Brain pericyte (primary cell): ENCODE data around the gene RRP8.
A peak's percentile ranks its signal among the peaks of the same experiment; 100 is the strongest.

Source experiments
- DNase-seq: peaks from one replicate; pipeline ENCODE4 v3.0.0-alpha.2; 2012; ENCODE audit warnings: low read depth, low spot score

Gene RRP8

DNA sequence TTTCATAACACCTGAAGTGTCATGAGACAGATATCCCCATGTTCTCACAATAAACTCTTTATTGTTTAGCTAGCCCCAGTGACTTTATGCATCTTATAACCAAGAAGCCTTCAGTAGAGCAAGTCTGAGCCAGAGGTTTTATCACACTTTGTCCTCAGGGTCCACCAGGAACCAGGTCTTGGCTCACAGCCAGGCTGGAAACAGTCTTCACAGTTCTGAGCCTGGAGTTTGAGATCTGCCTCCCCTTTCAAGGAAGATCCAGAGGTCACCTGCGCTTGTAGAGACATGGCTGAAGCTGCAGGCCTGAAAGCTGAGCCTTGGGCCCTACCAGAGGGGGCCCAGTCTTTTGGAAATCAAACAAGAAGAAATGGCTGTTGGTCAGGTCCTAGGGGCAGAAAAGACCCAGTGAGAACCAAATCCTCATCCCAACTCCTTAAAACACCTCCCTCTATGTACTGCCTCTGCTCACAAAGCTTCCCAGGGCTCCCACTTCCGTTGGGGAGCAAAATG is 3.5 kb downstream of the RRP8 start:
- DNase-seq: no peak

DNA sequence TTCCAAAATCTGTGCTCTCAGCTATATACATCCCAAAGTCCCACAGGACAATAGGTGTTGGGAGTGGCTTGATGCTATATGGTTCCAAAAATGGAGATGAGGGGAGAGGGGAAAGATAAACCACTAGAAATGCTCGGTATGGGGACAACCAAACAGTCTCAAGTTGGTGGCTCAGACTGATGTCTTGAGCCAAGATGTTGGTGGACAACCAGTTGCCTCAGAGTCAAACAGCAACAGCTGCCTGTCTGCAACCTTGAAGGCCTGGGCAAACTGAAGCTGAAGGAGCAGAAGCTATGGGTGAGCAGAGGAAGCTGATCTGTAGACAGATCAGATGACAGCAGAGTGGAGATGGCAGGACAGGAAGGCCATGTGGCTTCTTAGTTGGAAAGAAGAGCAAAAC is 4.0 kb downstream of the RRP8 start:
- no peak for DNase-seq

GRCh38 chr11:6598555-6598954 is 4.9 kb downstream of the RRP8 start:
- no peak for DNase-seq

DNA sequence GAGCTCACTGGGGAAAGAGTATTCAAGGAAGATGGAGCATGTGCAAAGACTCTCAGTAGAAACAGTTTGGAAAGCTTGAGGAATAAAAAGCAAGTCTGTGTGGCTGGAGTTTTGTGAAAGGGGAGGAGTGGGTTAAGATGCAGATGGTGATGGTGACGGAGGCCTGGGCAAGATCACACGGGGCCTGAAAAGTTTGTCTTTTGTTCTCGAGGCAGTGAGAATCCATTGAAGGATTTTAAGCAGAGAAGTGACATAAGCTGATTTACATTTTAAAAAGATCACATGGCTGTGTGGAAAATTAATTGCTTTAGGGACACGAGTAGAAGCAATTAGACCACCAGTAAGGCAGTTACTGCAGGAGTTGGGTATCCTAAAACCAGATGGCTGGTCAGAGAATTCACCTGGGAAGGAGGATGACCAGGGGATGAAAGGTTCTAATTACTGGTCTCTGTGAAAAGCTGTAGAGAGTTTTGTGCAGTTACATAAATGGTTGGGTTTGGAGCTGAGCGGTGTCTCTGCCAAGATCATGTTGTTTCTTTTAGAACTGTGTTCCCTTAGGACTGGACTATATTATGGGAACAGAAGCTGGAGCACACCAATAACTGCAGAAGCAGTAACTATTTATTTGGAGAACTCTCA is 7.1 kb downstream of the RRP8 start:
- no peak for DNase-seq

DNA sequence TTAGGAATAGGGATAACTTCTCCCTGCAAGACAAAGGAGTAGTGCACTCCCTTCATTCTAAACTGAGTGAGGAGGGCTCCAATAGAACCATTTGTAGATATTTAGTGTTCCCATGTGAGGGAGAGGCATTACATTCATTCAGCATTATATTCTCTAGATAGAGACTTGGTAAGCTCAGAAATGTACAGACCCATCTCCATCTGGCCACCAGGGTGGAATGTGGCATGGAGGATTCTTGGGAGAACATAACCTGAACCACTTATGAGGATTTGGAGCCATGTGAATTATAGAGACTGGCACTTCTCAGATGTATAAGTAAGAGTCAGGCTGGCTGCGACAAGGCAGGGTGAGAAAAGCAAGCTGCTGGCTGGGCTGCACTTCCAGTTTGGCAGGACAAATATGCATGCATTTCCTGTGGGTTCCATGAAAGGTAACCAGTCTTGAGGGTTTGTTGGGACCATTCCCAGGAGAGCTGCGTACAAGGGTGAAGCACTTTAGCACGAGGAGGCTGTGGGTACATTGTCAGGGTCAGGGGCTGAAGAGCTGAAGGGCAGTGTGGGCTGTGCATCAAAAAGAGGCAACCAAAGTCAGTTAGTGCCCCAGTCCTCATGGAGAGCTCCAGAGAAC is 9.2 kb downstream of the RRP8 start:
- DNase-seq: no peak

- DNase-seq: no peak
Measured at GRCh38 chr11:6588018-6588417, 15.4 kb downstream of the RRP8 start.

GRCh38 chr11:6587360-6587953 is 16.0 kb downstream of the RRP8 start:
- no peak for DNase-seq

DNA sequence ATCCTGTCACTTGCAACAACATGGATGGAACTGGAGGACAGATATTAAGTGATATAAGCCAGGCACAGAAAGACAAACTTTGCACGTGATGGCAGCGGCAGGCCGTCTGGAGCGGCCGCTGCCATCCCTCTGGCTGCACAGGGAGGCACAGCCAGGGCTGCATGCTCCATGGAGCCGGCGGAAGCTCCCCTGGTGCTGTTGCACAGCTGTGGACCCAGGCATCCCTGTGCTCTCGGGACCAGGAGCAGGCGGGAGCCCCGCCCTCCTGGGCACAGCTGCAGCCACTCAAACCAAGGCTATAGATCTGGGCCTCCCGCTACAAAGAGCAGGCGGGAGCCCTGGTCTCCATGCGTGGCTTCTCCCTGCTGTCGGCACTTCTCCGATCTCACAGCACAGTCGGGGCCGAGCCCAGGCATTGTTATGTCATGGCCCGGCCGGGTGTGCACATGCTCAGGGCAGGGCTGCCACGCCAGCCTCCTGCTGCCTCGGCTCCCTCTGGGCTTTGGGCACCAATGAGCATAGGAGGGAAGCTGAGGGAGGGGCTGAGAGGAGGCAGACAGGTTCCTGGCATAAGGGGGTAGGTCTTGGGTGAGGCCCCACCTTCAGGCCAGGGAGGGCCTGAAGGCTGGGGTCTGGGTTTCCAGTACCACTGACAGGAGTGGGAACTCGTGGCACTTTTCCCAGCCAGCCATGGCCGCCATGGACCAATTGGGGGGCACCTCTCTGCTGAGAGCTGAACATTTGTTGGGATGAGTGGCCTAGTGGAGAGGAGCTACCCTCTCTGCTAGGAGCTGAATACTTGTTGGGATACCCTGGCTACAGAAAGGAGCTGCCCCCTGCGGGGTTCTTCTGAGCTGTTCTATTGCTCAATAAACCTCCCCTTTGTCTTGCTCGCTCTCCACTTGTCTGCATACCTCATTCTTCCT is 16.7 kb downstream of the RRP8 start:
- no peak for DNase-seq

GRCh38 chr11:6584528-6584927 is 18.9 kb downstream of the RRP8 start:
- no peak for DNase-seq

GRCh38 chr11:6583584-6583983 is 19.8 kb downstream of the RRP8 start:
- DNase-seq: no peak

GRCh38 chr11:6579681-6580080 is 23.7 kb downstream of the RRP8 start:
- DNase-seq: no peak

GRCh38 chr11:6578134-6578533 is 25.3 kb downstream of the RRP8 start:
- no peak for DNase-seq

DNA sequence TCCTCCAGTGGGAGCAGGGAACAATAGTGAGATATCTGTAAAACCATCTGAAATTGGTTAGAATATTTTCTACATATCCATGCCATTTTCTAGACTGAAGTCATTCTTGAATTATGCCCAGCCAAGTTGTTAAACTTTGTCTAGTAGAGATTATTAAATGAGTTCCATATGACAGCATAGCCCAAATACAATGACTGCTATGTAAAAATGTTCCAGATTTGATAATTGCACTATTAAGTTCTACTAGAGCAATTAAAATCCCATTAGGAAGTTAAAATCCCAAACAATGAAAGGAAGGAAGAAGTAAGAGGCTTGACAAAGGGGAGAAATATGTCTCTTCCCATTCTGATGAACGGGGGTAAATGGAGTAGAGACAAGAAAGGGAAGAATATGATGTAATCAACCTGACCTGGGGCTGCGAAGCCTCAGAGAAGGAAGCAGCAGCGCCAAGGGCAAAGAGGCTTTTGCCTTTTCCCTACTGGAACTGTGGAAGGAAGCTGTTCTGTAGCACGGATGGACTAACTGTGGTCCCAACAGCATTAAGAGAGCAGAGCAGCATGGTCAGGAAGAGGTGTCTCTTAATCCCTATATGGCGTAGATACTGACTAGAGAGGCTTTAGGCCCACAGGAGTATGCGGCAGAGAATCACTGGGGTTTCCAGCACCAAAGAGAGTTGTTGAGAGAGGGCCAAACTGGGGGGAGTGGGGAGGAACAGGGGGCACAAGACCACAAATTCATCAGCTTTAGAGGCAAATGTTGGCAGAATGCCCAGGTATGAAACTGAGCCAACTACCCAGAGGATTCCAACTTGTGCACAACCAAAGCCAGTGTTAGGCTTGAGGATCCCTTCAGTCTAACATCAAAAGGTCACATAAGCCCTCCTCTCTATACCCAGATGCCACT is 26.7 kb downstream of the RRP8 start:
- DNase-seq: peak; percentile 41

DNA sequence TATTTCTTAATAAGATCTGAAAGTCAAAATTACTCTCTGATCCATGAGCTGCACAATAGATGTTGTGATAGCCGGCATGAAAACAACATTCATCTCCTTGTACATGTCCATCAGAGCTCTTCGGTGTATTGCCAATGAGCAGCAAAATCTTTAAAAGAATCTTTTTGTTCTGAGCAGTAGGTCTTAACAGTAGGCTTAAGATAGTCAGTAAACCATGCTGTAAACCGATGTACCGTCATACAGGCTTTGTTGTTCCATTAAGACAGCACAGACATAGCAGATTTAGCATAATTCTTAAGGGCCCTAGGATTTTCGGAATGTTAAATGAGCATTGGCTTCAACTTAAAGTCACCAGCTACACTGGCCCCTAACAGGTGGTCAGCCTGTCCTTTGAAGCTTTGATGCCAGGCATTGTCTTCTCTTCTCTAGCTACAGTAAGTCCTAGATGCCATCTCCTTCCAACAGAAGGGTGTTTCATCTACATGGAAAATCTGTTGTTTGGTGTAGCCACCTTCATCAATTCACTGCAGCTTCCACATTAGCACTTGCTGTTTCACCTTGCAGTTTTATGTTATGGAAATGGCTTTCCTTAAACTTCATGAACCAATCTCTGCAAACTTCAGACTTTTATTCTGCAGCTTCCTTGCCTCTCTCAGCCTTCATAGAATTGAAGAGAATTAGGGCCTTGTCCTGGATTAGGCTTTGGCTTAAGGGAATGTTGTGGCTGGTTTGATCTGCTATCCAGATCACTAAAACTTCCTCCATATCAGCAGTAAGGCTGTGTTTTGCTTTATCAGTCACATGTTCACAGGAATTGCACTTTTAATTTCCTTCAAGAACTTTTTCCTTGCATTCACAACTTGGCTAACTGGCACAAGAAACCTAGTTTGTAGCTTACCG is 28.4 kb downstream of the RRP8 start:
- DNase-seq: no peak

- DNase-seq: no peak
Measured at GRCh38 chr11:6572215-6572614, 31.2 kb downstream of the RRP8 start.

DNA sequence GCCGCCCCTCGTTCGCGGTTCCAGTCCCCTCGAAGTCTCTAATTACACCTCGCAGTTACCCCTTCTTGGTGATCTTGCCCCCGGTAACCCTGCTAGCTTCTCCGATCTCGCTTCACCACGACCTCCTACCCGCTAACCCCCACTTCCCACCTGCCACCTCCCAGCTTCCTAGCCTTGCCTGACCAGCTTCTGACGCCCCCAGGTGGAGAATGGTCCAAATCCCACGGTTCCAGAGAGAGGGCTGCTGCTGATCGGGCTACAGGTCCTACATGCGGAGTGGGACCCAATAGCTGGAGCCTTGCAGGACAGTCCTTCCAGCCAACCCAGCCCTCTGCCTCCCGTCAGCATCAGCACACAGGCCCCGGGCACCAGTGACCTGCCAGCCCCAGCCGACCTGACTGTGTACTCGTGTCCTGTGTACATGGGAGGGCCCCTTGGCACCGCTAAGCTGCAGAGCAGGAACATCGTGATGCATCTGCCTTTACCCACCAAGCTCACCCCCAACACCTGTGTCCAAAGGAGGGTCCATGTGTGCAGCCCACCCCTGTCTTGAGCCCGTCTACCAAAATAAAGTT is 31.9 kb downstream of the RRP8 start:
- no peak for DNase-seq

DNA sequence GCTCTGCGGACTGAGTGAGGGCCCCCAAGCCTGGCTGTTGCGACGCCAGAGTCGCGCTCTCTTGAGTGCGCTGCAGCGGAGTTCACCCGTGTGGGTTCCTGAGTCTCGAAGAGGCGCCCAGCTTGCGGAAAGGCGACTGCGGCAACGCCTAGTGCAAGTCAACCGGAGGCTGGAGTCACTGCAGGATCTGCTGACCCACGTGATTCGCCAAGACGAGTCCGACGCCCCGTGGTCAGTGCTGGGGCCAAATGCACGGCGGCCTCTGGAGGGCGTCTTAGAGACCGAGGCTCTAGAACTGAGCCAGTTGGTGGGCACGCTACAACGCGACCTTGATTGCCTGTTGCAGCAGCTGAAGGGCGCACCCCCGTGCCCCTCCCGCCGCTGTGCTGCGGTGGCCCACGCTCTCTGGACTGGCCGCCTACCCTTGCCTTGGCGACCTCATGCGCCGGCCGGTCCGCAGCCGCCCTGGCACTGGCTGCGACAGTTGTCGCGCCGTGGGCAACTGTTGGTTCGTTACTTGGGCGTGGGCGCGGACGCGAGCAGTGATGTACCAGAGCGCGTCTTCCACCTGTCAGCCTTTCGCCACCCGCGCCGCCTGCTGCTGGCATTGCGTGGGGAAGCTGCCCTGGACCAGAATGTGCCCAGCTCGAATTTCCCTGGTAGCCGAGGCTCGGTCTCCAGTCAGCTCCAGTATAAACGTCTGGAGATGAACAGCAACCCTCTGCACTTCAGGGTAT is 32.6 kb downstream of the RRP8 start:
- DNase-seq: no peak

DNA sequence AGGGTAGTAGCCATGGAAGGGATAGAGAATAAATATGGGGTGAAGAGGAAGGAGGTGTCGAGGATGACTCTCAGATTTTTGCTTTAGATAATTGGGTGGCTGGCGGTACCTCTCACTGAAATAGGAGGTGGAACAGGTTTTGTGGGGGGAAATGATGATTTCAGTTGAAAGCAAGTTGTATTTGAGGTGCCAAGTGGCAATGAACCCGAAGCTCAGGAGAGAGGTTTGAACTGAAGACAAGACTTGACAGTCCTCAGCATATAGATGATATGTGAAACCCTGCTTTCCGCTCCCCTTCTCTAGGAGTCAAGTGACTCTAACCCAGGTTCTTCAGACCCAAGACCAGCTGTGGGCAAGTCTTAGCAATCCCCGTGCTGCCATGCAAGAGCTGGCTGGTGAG is 33.7 kb downstream of the RRP8 start:
- no peak for DNase-seq
